NCI-H524 treated with DMSO at 0.1 percent for 48 hours (cell line): ENCODE measurements around the gene UBAP2L.
"Not testable (repeated sequence)": the region's sequence is repeated elsewhere in the genome, so short reads cannot be mapped to it uniquely, and the experiment has no call there.

ENCODE experiments used
- DNase-seq: peaks from one replicate; lab custom pipeline; 2025; lab: John Stamatoyannopoulos, UW

UBAP2L gene

DNA sequence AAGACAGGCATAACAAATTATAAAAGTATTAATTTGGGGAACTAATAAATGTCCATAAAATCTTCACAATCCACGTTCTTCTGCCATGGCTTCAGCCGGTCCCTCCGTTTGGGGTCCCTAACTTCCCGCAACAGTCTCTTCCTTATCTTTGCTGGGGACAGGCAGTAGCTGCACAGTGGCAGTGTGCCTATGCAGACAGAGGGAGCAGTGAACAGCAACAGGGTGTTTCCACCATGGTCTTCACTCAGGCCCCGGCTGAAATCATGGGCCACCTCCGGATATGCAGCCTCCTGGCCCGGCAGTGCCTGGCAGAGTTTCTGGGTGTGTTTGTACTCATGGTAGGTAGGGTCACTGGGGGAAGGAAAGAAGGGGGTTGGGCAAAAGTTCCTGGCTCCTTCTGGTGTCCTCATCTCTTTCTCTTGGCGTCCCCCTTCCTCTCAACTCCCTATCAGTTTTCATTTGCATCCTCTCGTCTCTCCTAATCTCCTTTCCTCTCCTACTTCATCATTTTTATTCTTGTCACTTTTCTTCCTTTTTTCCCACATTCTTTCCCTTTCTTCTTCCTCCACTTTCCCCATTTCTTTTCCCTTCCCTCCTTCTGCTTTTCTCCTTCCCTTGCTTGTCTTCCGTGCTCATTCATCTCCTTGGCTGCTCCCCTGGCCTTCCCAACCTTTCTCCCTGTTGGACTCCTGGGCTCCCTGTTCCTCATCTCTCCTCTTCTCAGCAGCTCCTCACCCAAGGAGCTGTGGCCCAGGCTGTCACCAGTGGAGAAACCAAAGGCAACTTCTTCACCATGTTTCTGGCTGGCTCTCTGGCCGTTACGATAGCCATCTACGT lies 91.7 kb downstream of the UBAP2L start:
- DNase-seq, result not testable (repeated sequence)

DNA sequence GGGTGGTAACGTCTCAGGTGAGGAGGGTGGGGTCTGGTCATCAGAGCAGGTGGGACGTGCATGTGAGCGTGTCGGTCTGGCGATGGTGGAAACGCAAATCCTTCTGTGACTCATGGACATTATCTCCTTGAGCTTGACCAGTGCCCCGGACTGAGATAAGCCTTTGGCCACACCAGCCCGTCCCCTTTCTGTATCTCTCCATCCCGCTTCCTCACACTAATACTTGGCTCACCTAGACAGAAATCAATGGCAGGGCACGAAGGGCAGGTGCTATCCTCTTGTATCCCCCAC lies 92.3 kb downstream of the UBAP2L start:
- DNase-seq, result no peak

DNA sequence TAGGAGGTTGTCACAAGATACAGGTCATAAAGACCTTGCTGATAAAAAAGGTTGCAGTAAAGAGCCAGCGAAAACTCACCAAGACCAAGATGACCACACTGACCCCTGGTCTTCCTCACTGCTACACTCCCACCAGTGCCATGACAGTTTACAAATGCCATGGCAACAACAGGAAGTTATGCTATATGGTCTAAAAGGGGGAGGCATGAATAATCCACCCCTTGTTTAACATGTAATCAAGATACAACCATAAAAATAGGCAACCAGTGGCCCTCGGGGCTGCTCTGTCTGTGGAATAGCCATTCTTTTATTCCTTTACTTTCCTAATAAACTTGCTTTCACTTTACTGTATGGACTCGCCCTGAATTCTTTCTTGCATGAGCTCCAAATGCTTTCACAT lies 93.5 kb downstream of the UBAP2L start:
- not testable (repeated sequence) for DNase-seq

DNA sequence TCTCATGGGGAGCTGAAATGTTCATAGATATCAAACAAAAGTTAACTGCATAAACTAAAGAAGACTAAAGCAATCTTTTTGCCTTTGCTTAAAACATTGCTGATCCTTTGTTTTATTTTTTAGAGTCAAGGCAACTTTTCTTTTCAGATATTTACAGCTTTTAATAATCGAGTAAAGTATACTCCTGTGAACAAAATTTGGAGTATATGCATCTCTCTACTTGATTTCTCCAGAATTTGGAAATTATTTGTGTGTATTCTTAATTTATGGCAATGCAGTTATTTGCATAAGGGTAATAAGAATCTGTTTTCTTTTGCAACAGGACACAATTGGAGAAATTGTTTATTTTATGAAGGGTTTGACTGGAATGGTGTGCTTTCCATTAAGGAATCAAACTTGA lies 95.9 kb downstream of the UBAP2L start:
- DNase-seq, result no peak

DNA sequence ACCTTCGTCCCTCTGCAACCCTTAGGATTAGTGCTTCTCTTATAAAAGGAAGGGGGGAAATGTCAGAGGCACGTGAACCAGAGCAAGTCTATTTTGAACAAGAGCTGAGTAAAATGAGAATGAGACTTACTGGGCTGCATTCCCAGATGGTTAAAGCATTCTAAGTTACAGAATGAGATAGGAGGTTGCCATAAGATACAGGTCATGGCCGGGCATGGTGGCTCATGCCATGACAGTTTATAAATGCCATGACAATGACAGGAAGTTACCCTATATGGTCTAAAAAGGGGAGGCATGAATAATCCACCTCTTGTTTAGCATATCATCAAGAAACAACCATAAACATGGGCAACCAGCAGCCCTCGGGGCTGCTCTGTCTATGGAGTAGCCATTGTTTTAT lies 97.6 kb downstream of the UBAP2L start:
- no peak for DNase-seq
